Activated CD4-positive, alpha-beta T cell treated with anti-CD3 and anti-CD28 coated beads, Interleukin-2, amount 10 ng/mL, durations not matched to agents 24 days and 14 days (primary cell): Measurements from ENCODE around the gene MIA2. TPM values are rescaled to one million over a fixed set of nuclear protein-coding genes. Genes with fewer than 3 reads are reported as not detected.
"Not testable (repeated sequence)": the region's sequence is repeated elsewhere in the genome, so short reads cannot be mapped to it uniquely, and the experiment has no call there.

Experiments
- DNase-seq: peaks from one replicate; pipeline ENCODE4 v3.0.0; 2022
- H3K27ac Mint-ChIP-seq: one replicate; pipeline ENCODE4 v1.8.0; 2022; ENCODE audit warnings: mild to moderate bottlenecking, mixed read lengths
- H3K27me3 Mint-ChIP-seq: one replicate; pipeline ENCODE4 v1.8.0; 2022; ENCODE audit warnings: mixed read lengths
- H3K36me3 Mint-ChIP-seq: one replicate; pipeline ENCODE4 v1.8.0; 2022; ENCODE audit warnings: low read depth, mild to moderate bottlenecking, mixed read lengths
- H3K4me1 Mint-ChIP-seq: one replicate; pipeline ENCODE4 v1.8.0; 2021; ENCODE audit warnings: mixed read lengths
- H3K4me3 Mint-ChIP-seq: one replicate; pipeline ENCODE4 v1.8.0; 2022; ENCODE audit warnings: mild to moderate bottlenecking, moderate library complexity, mixed read lengths
- H3K9me3 Mint-ChIP-seq: one replicate; pipeline ENCODE4 v1.8.0; 2021; ENCODE audit warnings: mixed read lengths
- intact Hi-C: fragments of 100-400 bp; cut with micrococcal nuclease; formaldehyde crosslinking; loops from one replicate; pipeline ENCODE4 v1.15.1; 2023
- total RNA-seq: library from RNA; stranded (reverse); gene quantifications from 2 replicates; pipeline ENCODE4 v1.2.3, GENCODE V29; 2022

Gene MIA2
- total RNA-seq: 18.7 and 21.8 TPM in 2 replicates

DNA sequence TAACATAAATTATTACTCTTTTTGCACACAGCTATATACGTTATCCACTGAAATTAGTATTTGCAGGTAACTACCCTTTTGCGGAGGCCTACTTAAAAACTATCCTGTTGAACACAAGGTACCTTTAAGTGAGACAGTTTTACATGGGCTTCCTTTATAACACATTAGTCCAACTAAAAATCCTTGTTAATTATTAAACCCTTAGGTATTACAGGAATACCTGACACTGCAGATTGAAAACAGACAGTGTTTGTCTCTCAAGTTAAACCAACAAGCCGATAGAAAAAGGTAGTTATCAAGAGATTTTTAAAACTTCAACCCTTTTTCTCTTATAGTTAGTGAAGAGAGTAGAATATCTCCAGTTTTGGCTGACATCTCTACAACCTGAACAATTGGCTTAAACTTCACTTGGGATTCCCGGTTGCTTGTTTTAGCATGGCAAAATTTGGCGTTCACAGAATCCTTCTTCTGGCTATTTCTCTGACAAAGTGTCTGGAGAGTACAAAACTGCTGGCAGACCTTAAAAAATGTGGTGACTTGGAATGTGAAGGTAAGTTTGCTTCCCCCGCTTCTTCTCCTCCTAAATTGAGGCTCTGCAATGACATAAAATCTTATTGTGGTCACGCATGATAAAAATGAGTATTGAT is at the start of gene MIA2:
Gene MIA2 (plus strand): TSS at position 236 of the 647 bp plus-strand sequence. CDS start 200 bp downstream, at position 436.
- Mint-ChIP-seq H3K9me3 (no peaks in the 10 kb centered on the region), H3K36me3 (no peaks in the 10 kb centered on the region), H3K4me3 (no peak within 1 kb of the TSS), H3K27ac (peak within 1 kb of the TSS; percentile 40), H3K27me3 (no peaks in the 10 kb centered on the region), H3K4me1 (peaks cover 29% of the 10 kb centered on the region)
- intact Hi-C loops: no loop called here
- DNase-seq: no peak

DNA sequence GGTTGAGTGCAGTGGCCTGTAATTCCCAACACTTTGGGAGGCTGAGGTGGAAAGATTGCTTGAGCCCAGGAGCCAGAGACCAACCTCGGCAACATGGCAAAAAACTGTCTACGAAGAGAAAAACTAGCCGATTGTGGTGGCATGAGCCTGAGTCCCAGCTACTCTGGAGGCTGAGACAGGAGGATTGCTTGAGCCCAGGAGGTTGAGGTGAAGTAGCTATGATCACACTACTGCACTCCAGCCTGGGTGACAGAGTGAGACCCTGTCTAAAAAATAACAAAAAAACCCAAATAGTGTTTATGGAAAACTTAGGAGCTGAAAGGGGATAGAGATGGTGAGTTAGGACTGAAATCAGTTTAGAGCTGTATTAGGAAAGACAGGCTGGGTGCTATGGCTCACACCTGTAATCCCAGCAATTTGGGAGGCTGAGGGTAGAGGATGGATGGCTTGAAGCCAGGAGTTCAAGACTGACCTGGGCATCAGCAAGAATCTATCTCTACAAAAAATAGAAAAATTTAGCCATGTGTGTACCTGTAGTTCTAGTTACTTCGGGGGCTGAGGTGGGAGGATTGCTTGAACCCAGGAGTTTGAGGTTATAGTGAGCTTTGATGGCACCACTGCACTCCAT is 49.0 kb upstream of the MIA2 start:
- DNase-seq: no peak
- intact Hi-C loops: no loop called here
- Mint-ChIP-seq H3K4me3 (no peak overlapping the region), H3K9me3 (no peaks in the 10 kb centered on the region), H3K36me3 (peaks cover 39% of the 10 kb centered on the region), H3K4me1 (peaks cover 16% of the 10 kb centered on the region), H3K27me3 (no peaks in the 10 kb centered on the region), H3K27ac (peak overlapping the region; percentile 50)

- Mint-ChIP-seq H3K27ac (no peak overlapping the region), H3K4me3 (no peak overlapping the region)
- intact Hi-C loops: no loop called here
Measured at GRCh38 chr14:39185256-39186049, 48.3 kb upstream of the MIA2 start.

DNA sequence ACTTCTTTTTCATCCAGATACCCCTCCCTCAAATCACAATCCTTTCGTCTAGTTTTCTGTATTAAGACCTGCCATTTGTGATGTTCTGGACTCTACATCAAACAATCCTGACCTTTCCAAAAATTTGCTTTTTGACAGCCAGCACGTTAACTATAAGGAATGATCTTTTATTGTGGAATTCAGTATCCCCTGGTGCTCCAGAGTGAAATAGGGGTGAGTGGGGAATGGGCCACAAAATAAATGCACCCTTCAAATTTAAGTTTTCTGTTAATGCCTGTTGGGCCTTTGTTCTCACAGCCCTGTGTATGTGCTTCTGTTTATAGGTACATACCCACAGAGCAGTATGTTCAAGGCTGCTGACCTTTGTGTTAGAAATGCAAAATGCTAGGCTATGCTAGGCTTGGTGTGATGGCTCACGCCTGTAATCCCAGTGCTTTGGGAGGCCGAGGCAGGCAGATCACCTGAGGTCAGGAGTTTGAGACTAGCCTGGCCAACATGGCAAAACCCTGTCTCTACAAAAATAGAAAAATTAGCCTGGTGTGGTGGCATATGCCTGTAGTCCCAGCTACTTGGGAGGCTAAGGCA is 46.7 kb upstream of the MIA2 start:
- Mint-ChIP-seq H3K4me1 (peaks cover 14% of the 10 kb centered on the region), H3K36me3 (peaks cover 39% of the 10 kb centered on the region), H3K27me3 (no peaks in the 10 kb centered on the region), H3K27ac (peak overlapping the region; percentile 8), H3K9me3 (no peaks in the 10 kb centered on the region), H3K4me3 (no peak overlapping the region)
- intact Hi-C loops: no loop called here
- no peak for DNase-seq

More at GRCh38 chr14:39185256-39186049, 48.3 kb upstream of the MIA2 start:
- no peaks in the 10 kb centered on the region for H3K27me3 Mint-ChIP-seq
- no peaks in the 10 kb centered on the region for H3K9me3 Mint-ChIP-seq
- peaks cover 37% of the 10 kb centered on the region for H3K36me3 Mint-ChIP-seq
- DNase-seq: no peak
- H3K4me1 Mint-ChIP-seq: peaks cover 14% of the 10 kb centered on the region

DNA sequence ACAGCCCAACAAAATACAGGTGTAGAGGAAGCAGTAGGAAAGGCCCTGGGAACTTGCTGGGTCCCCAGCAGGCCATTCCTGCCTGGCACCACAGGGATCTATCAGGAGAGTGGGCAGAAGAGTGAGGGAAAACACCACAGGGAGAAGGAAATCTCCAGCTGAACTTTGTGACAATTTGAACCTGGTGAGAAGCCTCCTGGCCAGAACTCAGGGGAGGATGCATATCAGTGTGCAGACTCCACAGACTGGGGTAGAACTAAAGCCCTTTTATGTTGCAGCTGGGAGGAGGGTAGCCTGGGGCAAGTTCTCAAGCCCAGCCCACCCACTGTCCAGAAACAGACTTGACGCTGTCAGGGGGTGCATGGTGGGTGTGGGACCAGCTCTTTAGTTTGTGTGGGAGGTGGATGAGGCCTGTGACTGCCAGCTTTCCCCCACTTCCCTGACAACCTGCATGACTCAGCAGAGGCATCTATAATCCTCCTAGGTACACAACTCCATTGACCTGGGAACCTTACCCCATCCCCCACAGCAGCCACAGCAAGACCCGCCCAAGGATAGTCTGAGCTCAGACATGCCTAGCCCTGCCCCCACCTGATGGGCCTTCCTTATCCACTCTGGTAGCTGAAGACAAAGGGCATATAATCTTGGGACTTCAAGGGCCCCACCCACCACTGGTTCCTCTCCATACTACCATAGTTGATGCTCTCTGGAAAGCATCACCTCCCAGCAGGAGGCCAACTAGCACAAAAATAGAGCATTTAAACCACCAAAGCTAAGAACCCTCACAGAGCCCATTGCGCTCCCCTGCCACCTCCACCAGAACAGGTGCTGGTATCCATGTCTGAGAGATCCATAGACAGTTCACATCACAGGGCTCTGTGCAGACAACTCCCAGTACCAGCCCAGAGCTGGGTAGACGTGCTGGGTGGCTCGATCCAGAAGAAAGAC is 29.8 kb upstream of the MIA2 start:
- intact Hi-C loops: no loop called here

GRCh38 chr14:39207430-39207829 is 26.3 kb upstream of the MIA2 start:
- Mint-ChIP-seq H3K27ac (peak overlapping the region; percentile 30), H3K4me1 (peaks cover 30% of the 10 kb centered on the region), H3K4me3 (peak overlapping the region; percentile 49)
- H3K9me3 Mint-ChIP-seq, intact Hi-C loops, H3K36me3 Mint-ChIP-seq, H3K27me3 Mint-ChIP-seq, DNase-seq: not testable (repeated sequence)

More for the DNA sequence above, 29.8 kb upstream of the MIA2 start:
- H3K9me3 Mint-ChIP-seq: peaks cover 8% of the 10 kb centered on the region
- H3K4me1 Mint-ChIP-seq: peaks cover 31% of the 10 kb centered on the region
- peaks cover 7% of the 10 kb centered on the region for H3K36me3 Mint-ChIP-seq
- no peaks in the 10 kb centered on the region for H3K27me3 Mint-ChIP-seq
- peak overlapping the region; percentile 5 for H3K27ac Mint-ChIP-seq
- H3K4me3 Mint-ChIP-seq: no peak overlapping the region
- no peak for DNase-seq

DNA sequence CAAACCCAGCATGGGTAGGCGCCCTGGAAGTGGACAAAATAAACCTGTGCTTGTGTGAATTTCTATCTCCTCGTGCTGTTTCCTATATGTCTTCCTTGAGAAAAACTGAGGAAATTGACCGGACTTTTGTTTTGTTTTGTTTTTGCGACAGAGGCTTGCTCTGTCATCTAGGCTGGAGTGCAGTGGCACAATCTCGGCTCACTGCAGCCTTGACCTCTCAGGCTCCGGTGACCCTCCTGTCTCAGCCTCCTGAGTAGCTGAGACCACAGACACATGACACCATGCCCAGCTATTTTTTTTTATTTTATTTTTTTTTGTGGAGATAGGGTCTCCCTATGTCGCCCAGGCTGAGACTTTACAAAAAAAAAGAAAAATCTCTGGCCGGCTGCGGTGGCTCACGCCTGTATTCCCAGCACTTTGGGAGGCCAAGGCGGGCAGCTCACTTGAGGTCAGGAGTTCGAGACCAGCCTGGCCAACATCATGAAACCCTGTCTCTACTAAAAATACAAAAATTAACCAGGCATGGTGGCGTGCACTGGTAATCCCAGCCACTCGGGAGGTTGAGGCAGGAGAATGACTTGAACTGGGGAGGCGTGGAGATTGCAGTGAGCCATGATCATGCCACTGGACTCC is 22.5 kb upstream of the MIA2 start:
- Mint-ChIP-seq H3K36me3 (peaks cover 3% of the 10 kb centered on the region), H3K27me3 (no peaks in the 10 kb centered on the region), H3K27ac (no peak overlapping the region), H3K4me1 (peaks cover 17% of the 10 kb centered on the region), H3K9me3 (peaks cover 7% of the 10 kb centered on the region), H3K4me3 (no peak overlapping the region)
- intact Hi-C loops: no loop called here
- no peak for DNase-seq

GRCh38 chr14:39212034-39212433 is 21.7 kb upstream of the MIA2 start:
- peaks cover 12% of the 10 kb centered on the region for H3K4me1 Mint-ChIP-seq
- H3K9me3 Mint-ChIP-seq: peaks cover 7% of the 10 kb centered on the region

GRCh38 chr14:39212693-39213092 is 21.0 kb upstream of the MIA2 start:
- no peak for DNase-seq
- intact Hi-C loops: no loop called here
- peaks cover 12% of the 10 kb centered on the region for H3K9me3 Mint-ChIP-seq
- H3K4me3 Mint-ChIP-seq: no peak overlapping the region
- no peak overlapping the region for H3K27ac Mint-ChIP-seq
- H3K27me3 Mint-ChIP-seq: no peaks in the 10 kb centered on the region
- peaks cover 6% of the 10 kb centered on the region for H3K4me1 Mint-ChIP-seq
- H3K36me3 Mint-ChIP-seq: peaks cover 2% of the 10 kb centered on the region

More at GRCh38 chr14:39212034-39212433, 21.7 kb upstream of the MIA2 start:
- Mint-ChIP-seq H3K4me3 (no peak overlapping the region), H3K27me3 (no peaks in the 10 kb centered on the region), H3K27ac (no peak overlapping the region), H3K36me3 (peaks cover under 1% of the 10 kb centered on the region)
- intact Hi-C loops: no loop called here
- DNase-seq: no peak

DNA sequence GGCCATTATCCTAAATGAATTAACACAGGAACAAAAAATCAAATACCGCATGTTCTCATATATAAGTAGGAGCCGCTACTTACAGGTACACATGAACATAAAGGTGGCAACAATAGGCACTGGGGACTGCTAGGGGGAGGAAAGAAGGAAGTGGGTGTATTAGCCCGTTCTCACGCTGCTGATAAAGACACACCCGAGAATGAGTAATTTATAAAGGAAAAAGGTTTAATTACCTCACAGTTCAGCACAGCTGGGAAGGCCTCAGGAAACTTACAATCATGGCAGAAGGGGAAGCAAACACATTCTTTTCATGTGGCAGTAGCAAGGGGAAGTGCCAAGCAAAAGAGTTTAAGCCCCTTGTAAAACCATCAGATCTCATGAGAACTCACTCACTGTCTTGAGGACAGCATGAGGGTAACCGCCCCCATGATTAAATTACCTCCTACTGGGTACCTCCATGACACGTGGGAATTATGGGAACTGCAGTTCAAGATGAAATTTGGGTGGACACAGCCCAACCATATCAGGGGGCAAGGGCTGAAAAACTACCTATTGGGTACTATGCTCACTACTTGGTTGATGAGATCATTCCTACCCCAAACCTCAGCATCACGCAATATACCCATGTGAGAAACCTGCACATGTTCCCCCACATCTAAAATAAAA is 16.4 kb upstream of the MIA2 start:
- intact Hi-C loops: no loop called here
- no peak for DNase-seq
- Mint-ChIP-seq H3K36me3 (peaks cover 2% of the 10 kb centered on the region), H3K27ac (no peak overlapping the region), H3K4me1 (peaks cover 5% of the 10 kb centered on the region), H3K9me3 (peaks cover 9% of the 10 kb centered on the region), H3K27me3 (no peaks in the 10 kb centered on the region), H3K4me3 (no peak overlapping the region)

DNA sequence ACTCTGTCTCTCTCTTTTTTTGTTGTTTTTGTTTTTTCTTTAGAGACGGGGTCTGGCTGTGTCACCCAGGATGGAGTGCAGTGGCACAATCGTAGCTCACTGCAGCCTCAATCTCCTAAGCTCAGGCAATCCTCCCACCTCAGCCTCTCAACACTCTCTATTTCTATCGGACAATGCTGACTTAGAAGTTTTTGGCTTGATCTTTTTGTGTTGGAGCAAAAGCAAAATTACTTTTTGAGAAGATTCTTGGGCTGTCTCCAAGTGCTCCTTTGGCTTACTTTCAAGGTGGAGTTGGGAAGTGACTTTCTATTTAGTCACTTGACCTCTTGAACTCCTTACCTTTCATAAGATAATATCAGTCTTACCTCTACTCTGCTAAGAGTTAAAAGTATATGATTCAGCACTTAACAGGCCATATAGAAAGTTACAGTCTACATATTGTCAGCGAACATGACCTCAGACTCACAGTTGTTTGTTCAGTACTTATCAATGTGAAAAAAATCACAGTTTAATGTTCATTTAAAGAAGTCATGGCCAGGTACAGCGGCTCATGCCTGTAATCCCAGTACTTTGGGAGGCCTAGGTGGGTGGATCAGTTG is 15.4 kb upstream of the MIA2 start:
- Mint-ChIP-seq H3K4me1 (peaks cover 5% of the 10 kb centered on the region), H3K36me3 (peaks cover 2% of the 10 kb centered on the region), H3K9me3 (peaks cover 9% of the 10 kb centered on the region), H3K27me3 (no peaks in the 10 kb centered on the region), H3K27ac (no peak overlapping the region), H3K4me3 (no peak overlapping the region)
- intact Hi-C loops: no loop called here
- no peak for DNase-seq

- Mint-ChIP-seq H3K4me1 (peaks cover 5% of the 10 kb centered on the region), H3K27ac (no peak overlapping the region), H3K27me3 (no peaks in the 10 kb centered on the region), H3K36me3 (peaks cover 2% of the 10 kb centered on the region), H3K4me3 (no peak overlapping the region), H3K9me3 (peaks cover 9% of the 10 kb centered on the region)
- intact Hi-C loops: no loop called here
- DNase-seq: no peak
Measured at GRCh38 chr14:39219075-39219499, 14.6 kb upstream of the MIA2 start.
